Loucy (cell line): ENCODE data around the gene MYO1H.

Source experiments
- H2AFZ ChIP-seq: fragments of 200-600 bp; sonication (generic); 2 replicates; pipeline ENCODE4 v1.6.0; 2016; ENCODE audit warnings: antibody characterized with exemption, mild to moderate bottlenecking, low read length, moderate library complexity
- H3F3A ChIP-seq: fragments of 200-600 bp; 2 replicates; pipeline ENCODE4 v1.6.0; 2016; ENCODE audit warnings: antibody characterized with exemption, low read depth, mild to moderate bottlenecking
- H3K27me3 ChIP-seq: fragments of 200-600 bp; sonication (generic); 2 replicates; pipeline ENCODE4 v1.6.1; 2014; ENCODE audit warnings: low read length, mild to moderate bottlenecking; ENCODE audit not compliant: insufficient read depth, poor library complexity, severe bottlenecking
- H3K36me3 ChIP-seq: fragments of 200-600 bp; sonication (generic); 2 replicates; pipeline ENCODE4 v1.6.1; 2016; ENCODE audit warnings: low read length; ENCODE audit not compliant: insufficient read depth
- H3K4me1 ChIP-seq: fragments of 200-600 bp; sonication (generic); 2 replicates; pipeline ENCODE4 v1.5.1; 2014; ENCODE audit warnings: low read length, mild to moderate bottlenecking; ENCODE audit not compliant: insufficient read depth, poor library complexity, severe bottlenecking
- H3K4me2 ChIP-seq: fragments of 200-600 bp; sonication (generic); 2 replicates; pipeline ENCODE4 v1.6.0; 2014; ENCODE audit warnings: antibody characterized with exemption, low read length, low read depth, mild to moderate bottlenecking; ENCODE audit not compliant: poor library complexity, severe bottlenecking
- H3K4me3 ChIP-seq: fragments of 200-600 bp; sonication (generic); 2 replicates; pipeline ENCODE4 v1.5.1; 2014; ENCODE audit warnings: low read length, mild to moderate bottlenecking, mixed read lengths; ENCODE audit not compliant: poor library complexity, severe bottlenecking
- H3K79me2 ChIP-seq: fragments of 200-600 bp; sonication (generic); 2 replicates; pipeline ENCODE4 v1.6.1; 2014; ENCODE audit warnings: low read length; ENCODE audit not compliant: insufficient read depth
- H3K9ac ChIP-seq: fragments of 200-600 bp; sonication (generic); 2 replicates; pipeline ENCODE4 v1.6.0; 2014; ENCODE audit warnings: mild to moderate bottlenecking, low read depth, low read length, moderate library complexity; ENCODE audit not compliant: poor library complexity, severe bottlenecking
- H3K9me2 ChIP-seq: fragments of 200-600 bp; sonication (generic); replicated peaks from 2 replicates; pipeline ENCODE4 v1.6.1; 2016; ENCODE audit warnings: low read depth, low read length, mixed read lengths
- H3K9me3 ChIP-seq: fragments of 200-600 bp; sonication (generic); 2 replicates; pipeline ENCODE4 v1.6.1; 2014; ENCODE audit warnings: mild to moderate bottlenecking, antibody characterized with exemption, low read length, low read depth; ENCODE audit not compliant: insufficient read depth
- H4K20me1 ChIP-seq: fragments of 200-600 bp; sonication (generic); 2 replicates; pipeline ENCODE4 v1.6.0; 2014; ENCODE audit warnings: antibody characterized with exemption, low read length, mild to moderate bottlenecking; ENCODE audit not compliant: insufficient read depth, poor library complexity, severe bottlenecking
- CTCF ChIP-seq: fragments of 200-600 bp; sonication (generic); conservative IDR thresholded peaks from 2 replicates; pipeline ENCODE4 v1.5.1; 2014; ENCODE audit warnings: mild to moderate bottlenecking, antibody characterized with exemption, low read length
- EZH2phosphoT487 ChIP-seq: fragments of 200-600 bp; IDR thresholded peaks from 2 replicates; pipeline ENCODE4 v1.6.1; 2018; ENCODE audit warnings: antibody characterized with exemption, mild to moderate bottlenecking, moderate library complexity, borderline replicate concordance

The MYO1H gene

GRCh38 chr12:109432431-109432830 lies 84.7 kb downstream of the MYO1H start:
- no peak overlapping the region for H2AFZ ChIP-seq
- H3K9me2 ChIP-seq, result no peaks in the 10 kb centered on the region
- H3K4me2 ChIP-seq, result no peak overlapping the region
- no peaks in the 10 kb centered on the region for H3F3A ChIP-seq
- H3K9me3 ChIP-seq, result no peaks in the 10 kb centered on the region
- no peak overlapping the region for H3K4me3 ChIP-seq
- no peaks in the 10 kb centered on the region for H3K27me3 ChIP-seq
- H4K20me1 ChIP-seq, result no peaks in the 10 kb centered on the region
- no peaks in the 10 kb centered on the region for H3K79me2 ChIP-seq
- no peaks in the 10 kb centered on the region for H3K36me3 ChIP-seq
- no peak overlapping the region for H3K9ac ChIP-seq
- no peaks in the 10 kb centered on the region for H3K4me1 ChIP-seq
- TF ChIP-seq EZH2phosphoT487 (no peak), CTCF (no peak)

GRCh38 chr12:109432842-109433304 lies 85.2 kb downstream of the MYO1H start:
- H3K27me3 ChIP-seq, result no peaks in the 10 kb centered on the region
- peak overlapping the region; percentile 81; the same call in 1 of the 2 replicates for H2AFZ ChIP-seq
- H3K4me1 ChIP-seq, result no peaks in the 10 kb centered on the region
- no peak overlapping the region for H3K4me3 ChIP-seq
- no peak overlapping the region for H3K9ac ChIP-seq
- H3K36me3 ChIP-seq, result no peaks in the 10 kb centered on the region
- TF ChIP-seq EZH2phosphoT487 (no peak), CTCF (peak; percentile 96)
- peak overlapping the region; percentile 14 for H3K4me2 ChIP-seq
- H3F3A ChIP-seq, result no peaks in the 10 kb centered on the region
- no peaks in the 10 kb centered on the region for H3K9me3 ChIP-seq
- no peaks in the 10 kb centered on the region for H3K9me2 ChIP-seq
- H4K20me1 ChIP-seq, result no peaks in the 10 kb centered on the region
- no peaks in the 10 kb centered on the region for H3K79me2 ChIP-seq

- no peak overlapping the region for H2AFZ ChIP-seq
- no peak overlapping the region for H3K4me2 ChIP-seq
- H3K27me3 ChIP-seq, result no peaks in the 10 kb centered on the region
- no peaks in the 10 kb centered on the region for H3K9me3 ChIP-seq
- no peaks in the 10 kb centered on the region for H3K9me2 ChIP-seq
- no peaks in the 10 kb centered on the region for H3F3A ChIP-seq
- no peaks in the 10 kb centered on the region for H3K4me1 ChIP-seq
- H3K79me2 ChIP-seq, result no peaks in the 10 kb centered on the region
- H4K20me1 ChIP-seq, result no peaks in the 10 kb centered on the region
- no peak overlapping the region for H3K4me3 ChIP-seq
- H3K9ac ChIP-seq, result no peak overlapping the region
- no peaks in the 10 kb centered on the region for H3K36me3 ChIP-seq
- no peak for TF ChIP-seq EZH2phosphoT487
- TF ChIP-seq CTCF, result peak; percentile 53
These were observed 85.9 kb downstream of the MYO1H start for GRCh38 chr12:109433618-109434017.
